KG1 (cell line): ENCODE data around the gene GRM6.

Source experiments
- DNase-seq: peaks from one replicate; lab custom pipeline; 2025; lab: John Stamatoyannopoulos, UW

Gene GRM6

GRCh38 chr5:178984145-178985072, 10.7 kb downstream of the GRM6 start:
- DNase-seq = no peak

- no peak for DNase-seq
Measured at GRCh38 chr5:178983728-178984127, 11.4 kb downstream of the GRM6 start.

GRCh38 chr5:178982941-178983340, 12.2 kb downstream of the GRM6 start:
- DNase-seq = no peak

- no peak for DNase-seq
Measured at GRCh38 chr5:178981381-178981780, 13.7 kb downstream of the GRM6 start.

GRCh38 chr5:178965465-178966055, 29.6 kb downstream of the GRM6 start:
- DNase-seq = no peak

GRCh38 chr5:178941361-178941760, 53.8 kb downstream of the GRM6 start:
- no peak for DNase-seq

- no peak for DNase-seq
Measured at GRCh38 chr5:178940569-178941360, 54.4 kb downstream of the GRM6 start, which contains the start of gene ZNF454. TSS of gene ZNF454 (plus strand) at chr5:178941198. CDS start at chr5:178942792, 1,594 bp downstream.

GRCh38 chr5:178931846-178932760, 63.0 kb downstream of the GRM6 start:
- no peak for DNase-seq
